Measurements from ENCODE around the gene LHX3. TPM values are rescaled to one million over a fixed set of nuclear protein-coding genes. Genes with fewer than 3 reads are reported as not detected.
A peak's percentile ranks its signal among the peaks of the same experiment; 100 is the strongest.

Gene LHX3
- polyA plus RNA-seq, 1 of the 3 experiments (the other 2 are of a cell fraction), result not detected

GRCh38 chr9:136177224-136177623 lies 27.7 kb downstream of the LHX3 start (continued):
- TF ChIP-seq PBX3 (IDR thresholded peaks at IDR 0.05), result 0 out of 2 replicates have a peak, but pooled peaks have one; percentile 21

GRCh38 chr9:136175616-136176197 lies 29.2 kb downstream of the LHX3 start:
- POLR2A ChIA-PET, result no interaction called here
- WGBS (ENCODE audit: low lambda C conversion rate), result 39% methylated on average over 8 of the region's 12 CpGs

GRCh38 chr9:136174779-136175615 lies 29.9 kb downstream of the LHX3 start:
- TF ChIP-seq FOXM1 (IDR thresholded peaks at IDR 0.05; ENCODE audit: low read depth) (no peak), GABPA (IDR thresholded peaks at IDR 0.05; ENCODE audit: low read depth) (no peak), MEF2A (IDR thresholded peaks at IDR 0.05; ENCODE audit: borderline replicate concordance, low read depth) (no peak), MAX (IDR thresholded peaks at IDR 0.05; ENCODE audit: low read depth) (no peak), EZH2phosphoT487 (IDR thresholded peaks at IDR 0.05; ENCODE audit: borderline replicate concordance, low read depth) (no peak), IRF3 (IDR thresholded peaks at IDR 0.05; ENCODE audit: low read depth, low read length) (no peak), GATA2 (CRISPR knock-in tag; IDR thresholded peaks at IDR 0.05) (no peak)

More at GRCh38 chr9:136175616-136176197, 29.2 kb downstream of the LHX3 start:
- DNase-seq, result no peak
- H3K36me3 ChIP-seq (replicated peaks in 1 of 2; ENCODE audit: control insufficient read depth in 1 of 2, insufficient read depth in 2 of 2, low read length in 1 of 2), result no peaks in the 10 kb centered on the region
- no peaks in the 10 kb centered on the region for H3F3A ChIP-seq (replicated peaks; ENCODE audit: insufficient read depth)
- no peak for TF ChIP-seq USF1 (IDR thresholded peaks at IDR 0.05; ENCODE audit: borderline replicate concordance, low read depth)
- no peak for TF ChIP-seq JUND (IDR thresholded peaks at IDR 0.05)
- H3K9ac ChIP-seq, result no peak overlapping the region
- no peak overlapping the region for H3K4me2 ChIP-seq
- H3K27ac ChIP-seq (ENCODE audit: low read depth in 2 of 2, low read length in 1 of 2), result no peak overlapping the region
- CTCF ChIA-PET, result interaction anchor here (0.8 to 3.0 kb wide), 5 partner anchors 9 to 222 kb away, joined by 3 to 15 read pairs (median 3); no protein-coding TSS in a partner anchor
- H4K20me1 ChIP-seq (ENCODE audit: insufficient read depth), result no peaks in the 10 kb centered on the region
- H3K4me3 ChIP-seq (ENCODE audit: low read depth in 2 of 2, low read length in 1 of 2), result no peak overlapping the region
- H3K9me3 ChIP-seq, result no peaks in the 10 kb centered on the region
- H3K79me2 ChIP-seq (ENCODE audit: insufficient read depth), result no peaks in the 10 kb centered on the region
- H3K4me1 ChIP-seq (ENCODE audit: control insufficient read depth in 1 of 2, insufficient read depth in 2 of 2, low read depth in 1 of 2, low read length in 1 of 2), result peaks cover 0 to 12% of the 10 kb centered on the region in 2 experiments; a peak in 1 of 4 replicates
- no peaks in the 10 kb centered on the region for H3K9me2 ChIP-seq
- H3K27me3 ChIP-seq (ENCODE audit: insufficient read depth), result peaks cover 60% of the 10 kb centered on the region
- no peak overlapping the region for H2AFZ ChIP-seq (ENCODE audit: low read depth)

More at GRCh38 chr9:136174779-136175615, 29.9 kb downstream of the LHX3 start:
- ChIA-PET CTCF (interaction anchor here (0.8 to 3.0 kb wide), 5 partner anchors 9 to 223 kb away, joined by 3 to 15 read pairs (median 3); no protein-coding TSS in a partner anchor), POLR2A (no interaction called here)
- WGBS (ENCODE audit: low lambda C conversion rate), result 47% methylated on average over 4 of the region's 8 CpGs
- Histone ChIP-seq H3K9ac (no peak overlapping the region), H3K36me3 (replicated peaks in 1 of 2; ENCODE audit: control insufficient read depth in 1 of 2, insufficient read depth in 2 of 2, low read length in 1 of 2) (no peaks in the 10 kb centered on the region), H3K9me3 (no peaks in the 10 kb centered on the region), H3F3A (replicated peaks; ENCODE audit: insufficient read depth) (no peaks in the 10 kb centered on the region), H4K20me1 (ENCODE audit: insufficient read depth) (no peaks in the 10 kb centered on the region), H3K79me2 (ENCODE audit: insufficient read depth) (no peaks in the 10 kb centered on the region), H3K4me3 (ENCODE audit: low read depth in 2 of 2, low read length in 1 of 2) (no peak overlapping the region), H2AFZ (ENCODE audit: low read depth) (no peak overlapping the region), H3K27ac (ENCODE audit: low read depth in 2 of 2, low read length in 1 of 2) (no peak overlapping the region), H3K4me1 (ENCODE audit: control insufficient read depth in 1 of 2, insufficient read depth in 2 of 2, low read depth in 1 of 2, low read length in 1 of 2) (peaks cover 0 to 12% of the 10 kb centered on the region in 2 experiments; a peak in 1 of 4 replicates), H3K9me2 (no peaks in the 10 kb centered on the region), H3K4me2 (no peak overlapping the region), H3K27me3 (ENCODE audit: insufficient read depth) (peaks cover 54% of the 10 kb centered on the region)
- no peak for DNase-seq
